ENCODE data around the gene SLC29A1. TPM values are rescaled to one million over a fixed set of nuclear protein-coding genes. Genes with fewer than 3 reads are reported as not detected.

SLC29A1 gene
- total and polyA plus RNA-seq, 4 donors: 15.1 to 67.2 (median 16.7) TPM

DNA sequence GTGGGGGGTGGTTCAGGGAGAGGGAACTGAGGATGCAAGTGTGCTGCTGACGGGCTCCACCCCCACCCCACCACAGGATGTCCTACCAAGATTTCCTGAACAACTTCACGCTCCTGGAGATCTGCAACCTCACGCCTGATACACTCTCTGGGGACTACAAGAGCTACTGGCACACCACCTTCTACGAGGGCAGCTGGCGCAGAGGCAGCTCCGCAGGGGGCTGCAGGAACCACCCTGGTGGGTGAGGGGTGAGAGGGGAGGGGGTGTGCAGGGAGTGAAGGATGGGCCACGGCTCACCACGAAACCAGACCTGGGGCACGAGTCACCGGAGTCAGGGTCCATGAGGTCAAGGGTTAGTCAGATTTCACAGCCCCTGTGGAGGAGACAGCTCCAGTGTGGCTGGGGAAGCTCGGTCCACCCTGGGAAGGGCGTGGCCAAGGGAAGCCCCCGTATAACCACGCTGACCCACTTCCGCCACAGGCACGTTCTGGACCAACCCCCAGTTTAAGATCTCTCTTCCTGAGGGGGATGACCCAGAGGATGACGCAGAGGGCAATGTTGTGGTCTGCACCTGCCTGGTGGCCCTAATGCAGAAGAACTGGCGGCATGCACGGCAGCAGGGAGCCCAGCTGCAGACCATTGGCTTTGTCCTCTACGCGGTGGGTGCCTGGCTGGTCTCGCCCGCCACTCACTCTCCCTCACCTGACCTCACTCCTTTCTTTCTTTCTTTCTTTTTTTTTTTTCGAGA, 46.5 kb upstream of the SLC29A1 start:
- WGBS: 76% methylated on average over 24 of the region's 24 CpGs
- Histone ChIP-seq H3K4me3 (ENCODE audit: low read depth in 1 of 3, low read length in 3 of 3) (no peak overlapping the region), H3K27me3 (ENCODE audit: control insufficient read depth in 4 of 4, insufficient read depth in 4 of 4, low read length in 3 of 4) (no peaks in the 10 kb centered on the region), H3K4me1 (ENCODE audit: control insufficient read depth in 4 of 4, insufficient read depth in 4 of 4, low read length in 3 of 4) (peaks cover 0 to 8% (median 5%) of the 10 kb centered on the region in 4 donors), H3K9me3 (ENCODE audit: control insufficient read depth in 4 of 4, low read length in 3 of 4) (no peaks in the 10 kb centered on the region), H3K36me3 (ENCODE audit: control insufficient read depth in 4 of 4, insufficient read depth in 3 of 4, low read depth in 1 of 4, low read length in 3 of 4) (no peaks in the 10 kb centered on the region), H3K9ac (ENCODE audit: low read depth in 1 of 2, low read length in 2 of 2) (no peak overlapping the region), H3K27ac (ENCODE audit: low read depth in 1 of 2, low read length in 2 of 2) (no peak overlapping the region)
- TF ChIP-seq TAF1 (conservative IDR thresholded peaks at IDR 0.05) (no peak), FOXA1 (IDR thresholded peaks at IDR 0.05) (no peak), GABPA (IDR thresholded peaks at IDR 0.05 in 1 of 2, conservative IDR thresholded peaks at IDR 0.05 in 1 of 2) (no peak), RAD21 (IDR thresholded peaks at IDR 0.05) (no peak), SP1 (IDR thresholded peaks at IDR 0.05) (no peak), HNF4A (conservative IDR thresholded peaks at IDR 0.05) (no peak), YY1 (IDR thresholded peaks at IDR 0.05) (no peak), EGR1 (IDR thresholded peaks at IDR 0.05; ENCODE audit: low read depth in 2 of 2) (no peak)
- TF ChIP-seq, protein P1, sequence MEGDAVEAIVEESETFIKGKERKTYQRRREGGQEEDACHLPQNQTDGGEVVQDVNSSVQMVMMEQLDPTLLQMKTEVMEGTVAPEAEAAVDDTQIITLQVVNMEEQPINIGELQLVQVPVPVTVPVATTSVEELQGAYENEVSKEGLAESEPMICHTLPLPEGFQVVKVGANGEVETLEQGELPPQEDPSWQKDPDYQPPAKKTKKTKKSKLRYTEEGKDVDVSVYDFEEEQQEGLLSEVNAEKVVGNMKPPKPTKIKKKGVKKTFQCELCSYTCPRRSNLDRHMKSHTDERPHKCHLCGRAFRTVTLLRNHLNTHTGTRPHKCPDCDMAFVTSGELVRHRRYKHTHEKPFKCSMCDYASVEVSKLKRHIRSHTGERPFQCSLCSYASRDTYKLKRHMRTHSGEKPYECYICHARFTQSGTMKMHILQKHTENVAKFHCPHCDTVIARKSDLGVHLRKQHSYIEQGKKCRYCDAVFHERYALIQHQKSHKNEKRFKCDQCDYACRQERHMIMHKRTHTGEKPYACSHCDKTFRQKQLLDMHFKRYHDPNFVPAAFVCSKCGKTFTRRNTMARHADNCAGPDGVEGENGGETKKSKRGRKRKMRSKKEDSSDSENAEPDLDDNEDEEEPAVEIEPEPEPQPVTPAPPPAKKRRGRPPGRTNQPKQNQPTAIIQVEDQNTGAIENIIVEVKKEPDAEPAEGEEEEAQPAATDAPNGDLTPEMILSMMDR (IDR thresholded peaks at IDR 0.05; ENCODE audit: low read depth, low read length, missing input control): no peak
- TF ChIP-seq, protein P2, sequence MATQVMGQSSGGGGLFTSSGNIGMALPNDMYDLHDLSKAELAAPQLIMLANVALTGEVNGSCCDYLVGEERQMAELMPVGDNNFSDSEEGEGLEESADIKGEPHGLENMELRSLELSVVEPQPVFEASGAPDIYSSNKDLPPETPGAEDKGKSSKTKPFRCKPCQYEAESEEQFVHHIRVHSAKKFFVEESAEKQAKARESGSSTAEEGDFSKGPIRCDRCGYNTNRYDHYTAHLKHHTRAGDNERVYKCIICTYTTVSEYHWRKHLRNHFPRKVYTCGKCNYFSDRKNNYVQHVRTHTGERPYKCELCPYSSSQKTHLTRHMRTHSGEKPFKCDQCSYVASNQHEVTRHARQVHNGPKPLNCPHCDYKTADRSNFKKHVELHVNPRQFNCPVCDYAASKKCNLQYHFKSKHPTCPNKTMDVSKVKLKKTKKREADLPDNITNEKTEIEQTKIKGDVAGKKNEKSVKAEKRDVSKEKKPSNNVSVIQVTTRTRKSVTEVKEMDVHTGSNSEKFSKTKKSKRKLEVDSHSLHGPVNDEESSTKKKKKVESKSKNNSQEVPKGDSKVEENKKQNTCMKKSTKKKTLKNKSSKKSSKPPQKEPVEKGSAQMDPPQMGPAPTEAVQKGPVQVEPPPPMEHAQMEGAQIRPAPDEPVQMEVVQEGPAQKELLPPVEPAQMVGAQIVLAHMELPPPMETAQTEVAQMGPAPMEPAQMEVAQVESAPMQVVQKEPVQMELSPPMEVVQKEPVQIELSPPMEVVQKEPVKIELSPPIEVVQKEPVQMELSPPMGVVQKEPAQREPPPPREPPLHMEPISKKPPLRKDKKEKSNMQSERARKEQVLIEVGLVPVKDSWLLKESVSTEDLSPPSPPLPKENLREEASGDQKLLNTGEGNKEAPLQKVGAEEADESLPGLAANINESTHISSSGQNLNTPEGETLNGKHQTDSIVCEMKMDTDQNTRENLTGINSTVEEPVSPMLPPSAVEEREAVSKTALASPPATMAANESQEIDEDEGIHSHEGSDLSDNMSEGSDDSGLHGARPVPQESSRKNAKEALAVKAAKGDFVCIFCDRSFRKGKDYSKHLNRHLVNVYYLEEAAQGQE (IDR thresholded peaks at IDR 0.05): no peak
- DNase-seq (ENCODE audit: low spot score): no peak

DNA sequence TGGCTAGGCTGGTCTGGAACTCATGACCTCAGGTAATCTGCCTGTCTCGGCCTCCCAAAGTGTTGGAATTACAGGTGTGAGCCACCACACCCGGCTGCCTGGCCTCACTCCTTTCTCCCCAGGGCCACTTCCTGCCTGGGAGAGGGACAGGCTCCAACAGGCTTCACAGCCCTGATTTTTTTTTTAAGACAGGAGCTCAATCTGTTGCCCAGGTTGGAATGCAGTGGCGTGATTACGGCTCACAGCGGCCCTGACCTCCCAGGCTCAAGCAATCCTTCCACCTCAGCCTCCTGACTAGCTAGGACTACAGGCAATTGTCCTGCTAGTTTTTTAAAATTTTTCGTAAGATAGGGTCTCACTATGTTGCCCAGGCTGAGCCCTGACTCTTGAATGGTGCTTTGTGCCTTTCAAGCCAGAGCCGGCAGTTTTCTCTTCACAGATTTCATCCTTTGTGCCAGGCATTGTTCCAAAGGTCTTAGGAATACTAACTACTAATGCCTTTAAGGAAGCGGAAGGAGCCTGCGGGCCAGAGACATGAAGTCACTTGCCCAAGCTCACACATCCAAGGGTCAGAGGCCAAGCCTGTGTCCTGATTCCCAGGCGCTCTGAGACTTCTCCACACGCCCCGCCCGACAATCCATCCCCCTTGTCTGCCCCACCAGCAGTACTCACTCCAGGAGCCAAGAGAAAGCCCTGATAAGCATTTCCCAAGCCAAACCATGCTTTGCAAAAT, 45.5 kb upstream of the SLC29A1 start:
- H3K4me3 ChIP-seq (ENCODE audit: low read depth in 1 of 3, low read length in 3 of 3): no peak overlapping the region
- H3K27ac ChIP-seq (ENCODE audit: low read depth in 1 of 2, low read length in 2 of 2): peak overlapping the region in 1 of 2 donors; percentile 37
- no peaks in the 10 kb centered on the region for H3K36me3 ChIP-seq (ENCODE audit: control insufficient read depth in 4 of 4, insufficient read depth in 3 of 4, low read depth in 1 of 4, low read length in 3 of 4)
- TF ChIP-seq SP1 (IDR thresholded peaks at IDR 0.05): peak; percentile 24
- TF ChIP-seq, protein P3, sequence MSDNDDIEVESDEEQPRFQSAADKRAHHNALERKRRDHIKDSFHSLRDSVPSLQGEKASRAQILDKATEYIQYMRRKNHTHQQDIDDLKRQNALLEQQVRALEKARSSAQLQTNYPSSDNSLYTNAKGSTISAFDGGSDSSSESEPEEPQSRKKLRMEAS (IDR thresholded peaks at IDR 0.05): no peak
- TF ChIP-seq NR2F2 (IDR thresholded peaks at IDR 0.05): peak; percentile 96
- TF ChIP-seq, protein P4, sequence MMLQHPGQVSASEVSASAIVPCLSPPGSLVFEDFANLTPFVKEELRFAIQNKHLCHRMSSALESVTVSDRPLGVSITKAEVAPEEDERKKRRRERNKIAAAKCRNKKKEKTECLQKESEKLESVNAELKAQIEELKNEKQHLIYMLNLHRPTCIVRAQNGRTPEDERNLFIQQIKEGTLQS (IDR thresholded peaks at IDR 0.05): no peak
- peak in 1 of 2 donors; percentile 12 for TF ChIP-seq RAD21 (IDR thresholded peaks at IDR 0.05)
- TF ChIP-seq HNF4A (conservative IDR thresholded peaks at IDR 0.05): no peak
- H3K4me1 ChIP-seq (ENCODE audit: control insufficient read depth in 4 of 4, insufficient read depth in 4 of 4, low read length in 3 of 4): peaks cover 0 to 6% (median 2%) of the 10 kb centered on the region in 4 donors
- no peak for DNase-seq (ENCODE audit: low spot score)
- 87% methylated on average over 13 of the region's 13 CpGs for WGBS
- no peak overlapping the region for H3K9ac ChIP-seq (ENCODE audit: low read depth in 1 of 2, low read length in 2 of 2)
- no peaks in the 10 kb centered on the region for H3K9me3 ChIP-seq (ENCODE audit: control insufficient read depth in 4 of 4, low read length in 3 of 4)
- H3K27me3 ChIP-seq (ENCODE audit: control insufficient read depth in 4 of 4, insufficient read depth in 4 of 4, low read length in 3 of 4): no peaks in the 10 kb centered on the region
